ENCODE results near the gene MEMO1.
"Not testable (repeated sequence)": the region's sequence is repeated elsewhere in the genome, so short reads cannot be mapped to it uniquely, and the experiment has no call there.

Gene MEMO1

GRCh38 chr2:31956934-31957333 lies 53.9 kb downstream of the MEMO1 start:
- DNase-seq: not testable (repeated sequence)

GRCh38 chr2:31956312-31956711 lies 54.5 kb downstream of the MEMO1 start:
- no peak for DNase-seq

GRCh38 chr2:31953095-31953494 lies 57.7 kb downstream of the MEMO1 start:
- not testable (repeated sequence) for DNase-seq

- DNase-seq: no peak
Observed at GRCh38 chr2:31950946-31951562, 59.8 kb downstream of the MEMO1 start.

GRCh38 chr2:31947871-31948270 lies 62.9 kb downstream of the MEMO1 start:
- DNase-seq: no peak

- DNase-seq: no peak
Observed at GRCh38 chr2:31946838-31947237, 64.0 kb downstream of the MEMO1 start.

GRCh38 chr2:31945572-31945935 lies 65.3 kb downstream of the MEMO1 start:
- no peak for DNase-seq

- no peak for DNase-seq
Observed at GRCh38 chr2:31944828-31945571, 65.8 kb downstream of the MEMO1 start.

GRCh38 chr2:31943636-31944225 lies 67.1 kb downstream of the MEMO1 start:
- DNase-seq: no peak

GRCh38 chr2:31940920-31941319 lies 69.9 kb downstream of the MEMO1 start:
- no peak for DNase-seq

- no peak for DNase-seq
Observed at GRCh38 chr2:31937741-31938140, 73.1 kb downstream of the MEMO1 start.

- DNase-seq: no peak
Observed at GRCh38 chr2:31935370-31935769, 75.4 kb downstream of the MEMO1 start.

GRCh38 chr2:31933066-31933465 lies 77.7 kb downstream of the MEMO1 start:
- DNase-seq: no peak

- DNase-seq: no peak
Observed at GRCh38 chr2:31932589-31932988, 78.2 kb downstream of the MEMO1 start.

GRCh38 chr2:31931916-31932315 lies 78.9 kb downstream of the MEMO1 start:
- no peak for DNase-seq

- no peak for DNase-seq
Observed at GRCh38 chr2:31925517-31925916, 85.3 kb downstream of the MEMO1 start.

GRCh38 chr2:31923662-31924061 lies 87.1 kb downstream of the MEMO1 start:
- no peak for DNase-seq

- DNase-seq: no peak
Observed at GRCh38 chr2:31922542-31923408, 88.0 kb downstream of the MEMO1 start.

- DNase-seq: no peak
Observed at GRCh38 chr2:31920962-31921361, 89.8 kb downstream of the MEMO1 start.

- DNase-seq: no peak
Observed at GRCh38 chr2:31919499-31919898, 91.3 kb downstream of the MEMO1 start.

GRCh38 chr2:31909661-31910060 lies 101.1 kb downstream of the MEMO1 start:
- no peak for DNase-seq

- not testable (repeated sequence) for DNase-seq
Observed at GRCh38 chr2:31907491-31907890, 103.3 kb downstream of the MEMO1 start.

- no peak for DNase-seq
Observed at GRCh38 chr2:31903109-31903780, 107.6 kb downstream of the MEMO1 start.
